ENCODE results near the gene SETD2. TPM values are rescaled to one million over a fixed set of nuclear protein-coding genes. Genes with fewer than 3 reads are reported as not detected.
A peak's percentile ranks its signal among the peaks of the same experiment; 100 is the strongest.

Gene SETD2
- total RNA-seq, 6 experiments from 2014 or later = 20.3 to 27.0 (median 21.9) TPM

DNA sequence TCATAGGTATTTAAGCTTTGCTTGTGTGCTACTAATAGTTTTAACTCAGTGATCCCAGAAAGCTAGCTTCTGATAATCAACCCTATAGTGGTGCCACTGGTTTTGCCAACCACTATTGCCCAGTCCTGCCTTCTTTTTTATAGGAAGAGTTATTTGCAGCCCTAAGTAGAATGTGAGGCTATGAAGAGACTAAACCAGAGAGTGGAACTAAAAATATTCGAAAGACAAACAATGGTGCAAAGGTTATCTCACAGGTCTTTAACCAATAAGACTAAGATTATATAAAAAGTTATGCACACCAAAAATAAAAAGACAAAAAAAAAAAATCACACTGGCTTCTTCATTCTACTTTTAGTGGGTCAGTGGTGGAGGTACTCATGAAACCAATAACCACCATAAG is 98.9 kb downstream of the SETD2 start:
- DNase-seq = no peak
- peaks cover 0 to 4% (median 1%) of the 10 kb centered on the region in 4 donors for H3K36me3 ChIP-seq
- 36% methylated on average over 1 of the region's 1 CpG for WGBS (ENCODE audit: insufficient coverage, low coverage, low lambda C conversion rate, missing lambda C conversion rate)
- H3K9me3 ChIP-seq = no peaks in the 10 kb centered on the region
- no peak for TF ChIP-seq POLR2A (IDR thresholded peaks at IDR 0.05)
- TF ChIP-seq, protein P1, sequence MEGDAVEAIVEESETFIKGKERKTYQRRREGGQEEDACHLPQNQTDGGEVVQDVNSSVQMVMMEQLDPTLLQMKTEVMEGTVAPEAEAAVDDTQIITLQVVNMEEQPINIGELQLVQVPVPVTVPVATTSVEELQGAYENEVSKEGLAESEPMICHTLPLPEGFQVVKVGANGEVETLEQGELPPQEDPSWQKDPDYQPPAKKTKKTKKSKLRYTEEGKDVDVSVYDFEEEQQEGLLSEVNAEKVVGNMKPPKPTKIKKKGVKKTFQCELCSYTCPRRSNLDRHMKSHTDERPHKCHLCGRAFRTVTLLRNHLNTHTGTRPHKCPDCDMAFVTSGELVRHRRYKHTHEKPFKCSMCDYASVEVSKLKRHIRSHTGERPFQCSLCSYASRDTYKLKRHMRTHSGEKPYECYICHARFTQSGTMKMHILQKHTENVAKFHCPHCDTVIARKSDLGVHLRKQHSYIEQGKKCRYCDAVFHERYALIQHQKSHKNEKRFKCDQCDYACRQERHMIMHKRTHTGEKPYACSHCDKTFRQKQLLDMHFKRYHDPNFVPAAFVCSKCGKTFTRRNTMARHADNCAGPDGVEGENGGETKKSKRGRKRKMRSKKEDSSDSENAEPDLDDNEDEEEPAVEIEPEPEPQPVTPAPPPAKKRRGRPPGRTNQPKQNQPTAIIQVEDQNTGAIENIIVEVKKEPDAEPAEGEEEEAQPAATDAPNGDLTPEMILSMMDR (IDR thresholded peaks at IDR 0.05) = no peak
- peak overlapping the region in 2 of 3 donors; percentile 41 to 44 for H3K27ac ChIP-seq
- no peak overlapping the region for H3K4me3 ChIP-seq
- H3K4me1 ChIP-seq = peaks cover 0 to 18% (median 3%) of the 10 kb centered on the region in 4 donors
- peak; percentile 52 to 66 (median 62) for ATAC-seq
- H3K27me3 ChIP-seq = no peaks in the 10 kb centered on the region
- intact Hi-C loops (cut with DNase I) = no loop called here

DNA sequence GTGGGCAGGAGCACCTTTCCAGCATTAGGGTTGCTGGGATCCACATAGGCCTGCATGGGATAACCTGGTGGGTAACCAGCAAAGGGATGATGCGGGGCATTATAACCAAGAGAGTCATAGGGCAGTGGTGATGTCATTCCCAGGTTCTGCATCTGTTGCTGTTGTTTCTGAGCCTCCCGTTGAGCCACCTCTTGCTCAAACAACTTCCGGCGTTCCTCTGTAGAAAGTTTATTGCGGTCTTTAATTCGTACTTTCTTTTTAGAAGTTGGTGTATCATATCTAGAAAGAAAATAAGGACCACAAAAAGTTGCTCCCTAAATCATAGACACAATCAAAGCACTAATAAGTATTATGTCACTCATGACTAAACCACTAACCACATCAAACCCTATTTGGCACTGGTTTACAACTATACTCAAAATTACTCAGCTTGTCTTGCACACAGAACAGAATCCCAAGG is 106.7 kb downstream of the SETD2 start:
- Histone ChIP-seq H3K36me3 (peaks cover 0 to 17% (median 5%) of the 10 kb centered on the region in 4 donors), H3K4me1 (peaks cover 0 to 7% (median 0%) of the 10 kb centered on the region in 4 donors), H3K27ac (no peak overlapping the region), H3K27me3 (no peaks in the 10 kb centered on the region), H3K9me3 (no peaks in the 10 kb centered on the region), H3K4me3 (no peak overlapping the region)
- 85% methylated on average over 6 of the region's 6 CpGs for WGBS (ENCODE audit: insufficient coverage, low coverage, low lambda C conversion rate, missing lambda C conversion rate)
- intact Hi-C loops (cut with DNase I) = no loop called here
- peak; percentile 18 to 40 (median 28) for ATAC-seq
- no peak for DNase-seq
- TF ChIP-seq, protein P1 (IDR thresholded peaks at IDR 0.05) = no peak
- TF ChIP-seq POLR2A (IDR thresholded peaks at IDR 0.05) = no peak

DNA sequence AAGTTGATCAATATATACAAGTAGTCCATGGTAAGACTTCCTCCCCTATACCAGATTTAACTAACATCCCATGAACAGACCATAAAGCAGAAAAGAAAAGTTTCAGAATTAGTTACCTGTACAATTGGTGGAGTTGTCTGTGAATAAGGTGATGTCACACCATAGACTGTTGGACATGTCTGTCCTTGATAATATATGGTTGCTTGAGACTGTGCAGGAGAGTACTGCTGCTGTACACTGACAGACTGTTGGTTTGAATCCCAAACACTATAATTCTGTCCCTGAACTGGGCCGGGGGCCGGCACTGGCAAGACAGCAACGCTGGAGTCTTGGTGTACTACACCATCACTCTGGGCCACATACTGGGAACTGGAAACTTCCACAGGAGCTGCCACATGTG is 107.2 kb downstream of the SETD2 start:
- TF ChIP-seq, protein P1 (IDR thresholded peaks at IDR 0.05) = no peak
- TF ChIP-seq POLR2A (IDR thresholded peaks at IDR 0.05) = no peak
- ATAC-seq = peak in 2 of 4 donors; percentile 11 to 27
- 100% methylated on average over 2 of the region's 3 CpGs for WGBS (ENCODE audit: insufficient coverage, low coverage, low lambda C conversion rate, missing lambda C conversion rate)

GRCh38 chr3:47054412-47054811 is 109.5 kb downstream of the SETD2 start:
- intact Hi-C loops (cut with DNase I) = no loop called here
- TF ChIP-seq, protein P1 (IDR thresholded peaks at IDR 0.05) = no peak
- TF ChIP-seq POLR2A (IDR thresholded peaks at IDR 0.05) = no peak
- DNase-seq (no peak), ATAC-seq (peak in 1 of 4 donors; percentile 70)
- H3K27ac ChIP-seq = no peak overlapping the region
- H3K4me1 ChIP-seq = peaks cover 0 to 7% (median 0%) of the 10 kb centered on the region in 4 donors
- no peaks in the 10 kb centered on the region for H3K27me3 ChIP-seq
- peaks cover 0 to 14% (median 4%) of the 10 kb centered on the region in 4 donors for H3K36me3 ChIP-seq
- H3K9me3 ChIP-seq = no peaks in the 10 kb centered on the region
- no peak overlapping the region for H3K4me3 ChIP-seq

More for the DNA sequence above, 107.2 kb downstream of the SETD2 start:
- no peak for DNase-seq
- Histone ChIP-seq H3K4me1 (peaks cover 0 to 7% (median 0%) of the 10 kb centered on the region in 4 donors), H3K9me3 (no peaks in the 10 kb centered on the region), H3K27me3 (no peaks in the 10 kb centered on the region), H3K36me3 (peaks cover 0 to 17% (median 5%) of the 10 kb centered on the region in 4 donors), H3K4me3 (no peak overlapping the region), H3K27ac (no peak overlapping the region)
- intact Hi-C loops (cut with DNase I) = no loop called here

GRCh38 chr3:47047673-47048072 is 116.2 kb downstream of the SETD2 start:
- intact Hi-C loops (cut with DNase I) = no loop called here
- ATAC-seq (no peak), DNase-seq (no peak)
- Histone ChIP-seq H3K4me1 (no peaks in the 10 kb centered on the region), H3K27me3 (no peaks in the 10 kb centered on the region), H3K4me3 (no peak overlapping the region), H3K27ac (no peak overlapping the region), H3K36me3 (peaks cover 0 to 23% (median 5%) of the 10 kb centered on the region in 4 donors), H3K9me3 (no peaks in the 10 kb centered on the region)
- TF ChIP-seq POLR2A (IDR thresholded peaks at IDR 0.05) = no peak
- TF ChIP-seq, protein P1 (IDR thresholded peaks at IDR 0.05) = no peak

Data from right lobe of liver (tissue), 6 donors.